KOPT-K1 (cell line): ENCODE measurements around the gene ACTN4.
"Not testable (repeated sequence)": the region's sequence is repeated elsewhere in the genome, so short reads cannot be mapped to it uniquely, and the experiment has no call there.

Experiments
- H3K27ac ChIP-seq: fragments of 200-600 bp; sonication (generic); 2 replicates; pipeline ENCODE4 v1.5.1; 2016; ENCODE audit warnings: antibody characterized with exemption, mild to moderate bottlenecking, low read depth, low read length; ENCODE audit not compliant: poor library complexity, severe bottlenecking
- H3K36me3 ChIP-seq: fragments of 200-600 bp; sonication (generic); 2 replicates; pipeline ENCODE4 v1.5.1; 2017; ENCODE audit warnings: antibody characterized with exemption, mild to moderate bottlenecking, low read length, moderate library complexity; ENCODE audit not compliant: insufficient read depth
- H3K9me3 ChIP-seq: fragments of 200-600 bp; sonication (generic); 2 replicates; pipeline ENCODE4 v1.5.1; 2017; ENCODE audit warnings: antibody characterized with exemption, low read length, mild to moderate bottlenecking; ENCODE audit not compliant: insufficient read depth, poor library complexity, severe bottlenecking

The ACTN4 gene

DNA sequence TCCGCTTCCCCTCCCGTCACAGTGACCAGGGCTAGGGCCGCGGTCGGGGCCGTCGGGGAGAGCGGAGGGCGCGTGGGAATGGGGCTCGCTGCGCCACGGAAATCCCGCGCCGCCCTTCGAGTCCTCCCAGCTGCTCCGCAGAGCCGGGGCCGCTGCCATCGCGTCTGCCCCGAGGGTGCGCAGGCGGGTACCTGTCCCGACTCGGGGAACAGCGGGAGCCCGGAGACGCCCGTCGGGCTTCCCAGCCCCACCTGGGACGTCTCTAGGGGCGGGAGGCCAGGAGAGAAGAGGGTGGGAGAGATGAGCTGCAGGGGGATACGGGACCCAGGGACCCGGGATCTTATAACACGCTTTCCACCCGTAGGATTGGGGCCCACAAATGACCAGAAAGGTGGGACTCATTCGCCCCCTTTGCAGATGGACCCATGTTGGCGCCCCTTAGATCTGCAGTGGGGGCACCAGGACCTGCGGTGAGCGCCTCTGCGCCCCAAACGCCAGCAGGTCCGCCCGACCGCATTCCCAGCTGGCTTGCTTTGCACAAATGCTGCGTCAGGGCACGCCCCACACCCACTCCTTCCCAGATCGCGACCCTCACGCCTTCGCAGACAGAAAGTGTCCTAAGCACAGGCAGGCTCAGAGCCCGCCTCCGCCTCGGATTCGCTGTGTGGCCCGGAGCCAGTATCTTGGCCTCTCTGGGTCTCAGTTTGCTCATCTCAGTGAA, 122.9 kb downstream of the ACTN4 start:
- H3K36me3 ChIP-seq, H3K27ac ChIP-seq: not testable (repeated sequence)

DNA sequence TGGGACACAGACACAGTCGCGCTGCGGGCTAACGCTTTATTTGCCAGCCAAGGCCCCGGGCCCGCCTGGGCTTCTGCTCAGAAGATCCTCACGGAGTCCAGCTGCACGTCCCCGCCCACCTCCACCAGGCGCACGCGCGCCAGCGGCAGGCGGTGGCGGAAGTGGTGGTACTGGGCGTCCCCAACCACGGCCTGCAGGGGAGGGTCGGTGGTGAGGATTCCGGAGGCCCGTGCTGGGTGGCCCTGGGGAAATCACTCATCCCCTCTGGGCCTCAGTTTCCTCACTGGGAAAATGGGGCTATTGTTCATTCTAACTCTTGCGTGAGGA, 123.5 kb downstream of the ACTN4 start:
- not testable (repeated sequence) for H3K9me3 ChIP-seq, H3K27ac ChIP-seq, H3K36me3 ChIP-seq

More for the DNA sequence above, 122.9 kb downstream of the ACTN4 start:
- H3K9me3 ChIP-seq, result not testable (repeated sequence)

DNA sequence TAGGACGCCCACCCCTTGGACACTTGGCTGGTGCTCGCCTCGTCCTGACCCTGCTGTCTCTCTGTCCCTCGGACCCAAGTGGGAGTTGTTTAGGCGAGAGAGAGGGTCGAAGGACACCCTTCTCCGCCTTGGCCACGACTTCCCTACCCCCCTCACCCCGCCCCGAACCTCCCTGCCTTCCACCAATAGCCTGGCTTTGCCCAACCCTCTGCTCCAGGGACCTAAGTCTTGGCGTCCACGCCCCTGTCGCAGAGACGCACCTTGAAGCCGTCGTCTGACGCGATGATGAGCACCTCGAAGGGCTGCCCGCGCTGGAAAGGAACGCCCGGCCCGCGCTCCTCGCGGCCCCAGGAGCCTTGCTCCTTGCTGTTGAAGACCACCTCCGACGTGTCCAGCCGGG, 124.1 kb downstream of the ACTN4 start:
- not testable (repeated sequence) for H3K27ac ChIP-seq, H3K36me3 ChIP-seq, H3K9me3 ChIP-seq

DNA sequence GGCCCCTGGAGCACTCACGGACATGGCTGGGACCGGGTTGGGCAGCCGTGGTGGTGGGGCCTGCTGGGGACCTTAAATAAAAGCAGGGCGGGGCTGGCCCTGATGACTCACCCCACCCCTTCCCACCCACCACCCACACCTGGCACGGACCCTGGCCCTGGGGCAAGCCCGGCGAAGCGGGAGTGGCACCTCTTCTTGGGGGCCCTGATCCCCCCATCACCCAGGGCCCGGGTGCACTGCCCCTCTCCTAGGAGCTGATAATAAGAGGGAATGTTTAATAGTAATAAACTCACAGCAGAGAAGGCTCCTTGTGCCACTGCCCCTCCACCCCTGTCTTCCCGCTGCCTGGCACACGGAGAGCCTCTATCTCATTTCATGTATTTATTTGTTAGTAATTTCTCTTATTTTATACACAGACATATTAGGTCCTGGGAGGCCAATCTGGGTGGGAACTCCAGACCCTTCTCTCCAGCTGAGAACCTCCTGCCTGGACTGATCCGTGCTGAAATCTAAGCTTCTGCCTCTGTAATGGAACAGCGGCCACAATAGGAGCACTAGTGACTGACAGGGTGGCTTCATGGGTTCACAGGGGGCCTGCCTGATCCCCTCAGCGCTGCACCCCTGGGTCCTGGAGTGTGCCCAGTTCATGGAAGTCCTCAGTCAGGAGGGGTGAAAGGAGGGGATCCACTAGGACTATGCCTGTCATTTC, 126.2 kb downstream of the ACTN4 start, which contains the start of gene LGALS7:
LGALS7 (minus strand) TSS at position 49 of the 709 bp plus-strand sequence; CDS start at position 24, 25 bp downstream.
- Histone ChIP-seq H3K27ac (no peak within 1 kb of the TSS), H3K9me3 (no peaks in the 10 kb centered on the region), H3K36me3 (no peaks in the 10 kb centered on the region)

DNA sequence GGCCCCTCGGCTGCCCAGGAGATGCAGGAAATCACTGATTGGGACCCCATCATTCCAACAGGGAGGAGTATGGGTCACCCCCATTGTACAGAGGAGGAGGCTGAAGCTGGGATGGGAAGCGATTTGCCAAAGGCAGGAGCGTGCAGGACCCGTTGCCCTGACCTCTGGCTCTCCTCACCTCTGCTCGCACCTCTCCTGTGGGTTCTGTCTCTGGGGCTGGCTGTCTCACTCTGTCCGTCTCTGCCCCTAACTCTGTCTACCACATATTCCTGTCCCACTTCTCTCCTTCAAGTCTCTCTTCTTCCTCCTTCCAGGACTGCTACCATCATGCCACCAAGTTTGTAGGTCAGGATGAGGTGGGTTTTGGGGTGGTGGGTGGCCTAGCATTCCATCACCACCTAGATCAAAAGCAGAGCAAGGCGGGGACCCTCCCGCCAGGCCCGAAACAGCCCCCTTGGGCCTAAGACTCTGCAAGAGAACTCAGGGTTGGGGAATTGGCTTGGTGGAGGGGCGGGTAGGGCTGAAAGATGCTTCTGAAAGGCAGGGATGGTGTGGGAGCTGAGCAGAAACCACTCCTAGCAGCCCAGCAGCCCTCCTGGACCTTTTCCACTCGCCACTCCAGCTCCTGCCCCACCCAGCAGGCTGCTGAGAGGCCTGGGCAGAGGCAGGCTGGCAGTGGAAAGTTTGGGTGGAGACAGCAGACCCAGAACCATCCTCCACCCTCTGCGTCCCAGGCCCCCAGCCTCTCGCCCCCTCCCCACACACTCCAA, 126.9 kb downstream of the ACTN4 start:
- H3K36me3 ChIP-seq, result no peaks in the 10 kb centered on the region
- no peak overlapping the region for H3K27ac ChIP-seq
- no peaks in the 10 kb centered on the region for H3K9me3 ChIP-seq

DNA sequence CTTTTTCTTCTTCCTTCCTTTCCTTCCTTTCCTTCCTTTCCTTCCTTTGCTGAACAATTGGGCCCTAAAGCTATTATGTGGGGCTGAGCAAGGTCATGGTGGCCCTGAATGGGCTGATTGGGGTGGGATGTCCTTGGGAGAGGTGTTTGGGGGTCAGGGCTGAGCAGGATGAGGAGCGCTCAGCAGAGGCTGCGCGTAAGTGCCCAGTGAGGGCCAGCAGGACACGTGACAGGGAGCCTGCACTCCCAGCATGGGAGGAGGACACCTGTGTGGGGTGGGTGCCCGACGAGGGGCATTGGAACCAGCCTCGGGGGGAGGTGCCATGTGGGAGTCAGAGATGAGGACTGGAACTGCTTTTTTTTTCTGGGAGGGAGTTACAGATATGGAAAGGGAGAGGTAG, 131.3 kb downstream of the ACTN4 start:
- Histone ChIP-seq H3K9me3 (no peaks in the 10 kb centered on the region), H3K27ac (no peak overlapping the region), H3K36me3 (no peaks in the 10 kb centered on the region)

DNA sequence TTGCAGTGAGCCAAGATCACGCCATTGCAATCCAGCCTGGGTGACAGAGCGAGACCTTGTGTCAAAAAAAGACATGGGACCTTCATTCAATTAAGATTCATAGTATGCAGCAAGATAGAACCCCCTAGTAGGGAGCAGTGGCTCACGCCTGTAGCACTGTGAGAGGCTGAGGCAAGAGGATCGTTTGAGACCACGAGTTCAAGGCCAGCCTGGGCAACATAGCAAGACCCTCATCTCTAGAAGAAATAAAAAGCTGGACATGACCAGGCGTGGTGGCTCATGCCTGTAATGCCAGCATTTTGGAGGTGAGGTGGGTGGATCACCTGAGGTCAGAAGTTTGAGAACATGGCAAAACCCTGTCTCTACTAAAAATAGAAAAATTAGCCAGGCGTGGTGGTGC, 133.0 kb downstream of the ACTN4 start:
- H3K9me3 ChIP-seq, result no peaks in the 10 kb centered on the region
- H3K36me3 ChIP-seq, result no peaks in the 10 kb centered on the region
- no peak overlapping the region for H3K27ac ChIP-seq

DNA sequence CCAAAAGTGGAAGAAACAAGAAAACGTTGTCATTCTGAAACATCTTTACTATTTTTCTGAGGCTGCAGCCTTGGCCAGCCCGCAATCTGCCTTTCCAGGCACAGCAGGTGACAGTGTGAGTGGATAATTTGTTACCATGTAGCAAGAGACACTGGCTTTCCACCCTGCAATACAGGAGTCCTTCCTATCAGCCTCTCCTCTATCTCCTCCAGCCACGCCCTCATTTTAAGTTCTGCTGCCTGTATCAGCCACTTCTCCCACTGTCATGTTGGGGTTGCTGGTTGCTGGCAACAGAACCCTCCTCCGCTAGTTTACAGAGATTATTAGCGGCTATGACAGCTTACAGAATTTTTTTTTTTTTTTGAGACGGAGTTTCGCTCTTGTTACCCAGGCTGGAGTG, 133.6 kb downstream of the ACTN4 start:
- Histone ChIP-seq H3K36me3 (no peaks in the 10 kb centered on the region), H3K27ac (no peak overlapping the region), H3K9me3 (no peaks in the 10 kb centered on the region)
